GM21515 (cell line): ENCODE results near the gene AOAH.
"Not testable (repeated sequence)": the region's sequence is repeated elsewhere in the genome, so short reads cannot be mapped to it uniquely, and the experiment has no call there.

Experiments used
- ATAC-seq: cut with Tn5 transposase; IDR thresholded peaks from one replicate; pipeline ENCODE4 v1.9.1; 2021; ENCODE audit not compliant: unreplicated experiment

AOAH gene

DNA sequence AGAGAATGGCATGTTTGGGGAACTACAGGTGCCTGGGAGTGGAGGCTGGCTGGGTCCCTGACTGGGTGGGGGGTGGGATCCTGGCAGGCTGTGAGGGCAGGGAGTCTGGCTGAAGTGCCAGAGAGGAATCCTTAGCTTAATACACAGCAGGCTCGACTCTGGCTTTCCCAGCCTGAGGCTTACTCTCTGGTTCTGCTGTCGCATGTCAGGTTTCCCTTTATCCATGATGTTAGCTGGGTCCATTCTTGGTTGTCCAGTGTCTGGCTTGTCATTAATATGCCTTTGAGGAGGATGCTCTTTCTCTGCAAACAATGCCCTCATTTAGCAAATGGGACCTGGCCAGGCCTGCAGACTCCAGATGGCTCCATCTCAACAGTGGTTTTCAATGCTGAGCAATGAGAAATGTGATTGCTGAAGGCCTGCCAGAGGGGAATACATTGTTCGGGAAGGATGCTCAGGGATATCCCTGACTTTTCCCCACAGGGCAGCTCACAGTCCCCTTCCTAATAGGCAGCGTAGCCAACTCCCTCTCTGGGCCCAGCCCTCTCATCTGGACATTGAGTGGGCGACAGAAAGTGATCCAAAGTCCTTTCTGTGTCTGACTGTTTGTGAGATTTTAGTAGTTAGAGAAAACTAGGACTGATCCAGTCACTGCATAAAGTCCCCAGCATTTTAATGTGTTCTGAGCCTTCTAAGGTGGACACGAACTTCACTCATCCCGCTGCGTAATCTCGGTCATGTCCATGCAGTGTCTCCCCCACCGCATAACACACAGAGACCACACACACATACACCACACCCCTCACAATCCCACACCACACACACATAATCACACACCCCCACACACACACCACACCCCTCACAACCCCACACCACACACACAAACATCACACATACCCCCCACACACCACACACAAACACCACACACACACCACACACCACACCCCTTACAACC is 209.7 kb downstream of the AOAH start:
- ATAC-seq = no peak

DNA sequence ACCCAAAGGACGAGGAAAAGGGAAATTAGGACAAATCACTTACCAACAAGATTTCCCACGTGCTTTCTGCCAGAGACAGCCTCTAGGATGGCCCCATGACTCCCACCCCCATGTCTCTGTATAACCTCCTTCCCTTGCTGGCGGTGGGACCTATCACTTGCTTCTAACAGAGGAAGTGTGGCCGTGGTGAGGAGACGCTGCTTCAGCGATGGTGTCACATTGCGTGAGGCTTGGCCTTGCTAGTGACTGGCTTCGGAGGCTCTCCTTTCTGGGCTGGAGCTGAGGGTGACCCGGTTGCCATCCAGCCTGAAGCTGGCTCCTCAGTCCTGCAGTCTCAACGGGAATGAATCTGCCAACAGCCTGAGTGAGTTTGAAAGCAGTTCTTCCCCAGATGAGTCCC is 210.9 kb downstream of the AOAH start:
- ATAC-seq = no peak

GRCh38 chr7:36512616-36513015 is 211.7 kb downstream of the AOAH start:
- ATAC-seq = no peak

DNA sequence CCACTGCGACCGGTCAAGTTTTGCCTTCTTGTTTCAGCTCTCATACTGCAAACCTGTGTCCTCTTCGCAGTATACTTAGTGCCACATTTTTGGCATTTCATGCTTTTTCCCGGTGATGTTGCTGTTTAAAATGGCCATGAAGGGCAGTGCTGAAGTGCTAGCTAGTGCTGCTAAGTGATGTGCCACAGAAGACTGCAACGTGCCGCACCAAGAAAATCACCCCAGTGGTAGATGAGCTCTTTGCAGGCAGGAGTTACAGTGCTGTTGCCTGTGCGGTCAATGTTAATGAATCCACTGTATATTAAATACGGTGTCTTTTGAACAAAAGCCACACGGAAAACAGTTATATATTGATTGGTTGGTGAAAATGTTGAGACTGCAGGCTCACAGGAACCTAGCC is 214.3 kb downstream of the AOAH start:
- no peak for ATAC-seq

DNA sequence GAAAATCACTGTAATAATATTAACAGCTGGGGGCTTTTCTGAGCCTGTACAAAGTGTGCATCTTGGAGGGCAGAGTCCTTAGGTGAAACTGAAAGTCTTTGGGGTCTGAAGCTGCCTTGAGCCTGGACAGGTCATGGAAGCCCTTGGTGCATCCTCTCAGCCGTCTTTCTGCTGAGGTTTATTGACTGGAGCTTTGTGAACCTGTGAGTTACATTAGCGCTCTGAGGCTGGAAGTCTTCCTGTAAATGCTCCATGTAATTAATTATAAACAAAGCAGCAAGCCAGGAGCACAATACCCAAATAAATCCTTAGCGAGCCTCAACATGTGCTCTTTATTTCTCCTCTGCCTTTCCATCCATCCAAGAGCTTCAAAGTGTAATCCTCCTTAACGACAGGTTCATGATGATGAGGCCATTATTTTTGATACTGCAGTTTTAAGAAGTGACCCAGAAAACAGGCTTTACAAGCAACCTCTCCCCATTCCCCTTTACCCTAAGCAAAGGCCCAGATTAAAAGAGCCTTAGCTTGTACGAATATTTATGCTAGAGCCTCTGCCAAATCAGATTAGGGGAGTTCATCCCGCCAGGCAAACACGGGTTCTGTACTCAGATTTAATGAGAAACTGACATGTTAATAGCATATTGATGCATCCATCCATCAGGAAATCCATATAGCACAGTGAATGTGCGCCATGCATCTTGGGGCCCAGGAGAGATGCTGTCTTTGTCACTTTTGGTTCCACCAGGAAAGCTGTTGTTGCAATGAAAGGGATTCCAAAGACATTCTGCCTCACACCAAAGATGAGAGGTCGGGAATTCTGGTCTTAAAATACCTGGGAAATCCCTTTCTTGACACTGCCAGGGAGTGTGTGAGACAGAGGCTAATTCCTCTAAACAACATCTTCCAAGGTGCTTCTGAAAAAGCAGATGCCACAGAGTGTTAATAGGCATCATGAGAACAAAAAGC is 216.5 kb downstream of the AOAH start:
- ATAC-seq = no peak

DNA sequence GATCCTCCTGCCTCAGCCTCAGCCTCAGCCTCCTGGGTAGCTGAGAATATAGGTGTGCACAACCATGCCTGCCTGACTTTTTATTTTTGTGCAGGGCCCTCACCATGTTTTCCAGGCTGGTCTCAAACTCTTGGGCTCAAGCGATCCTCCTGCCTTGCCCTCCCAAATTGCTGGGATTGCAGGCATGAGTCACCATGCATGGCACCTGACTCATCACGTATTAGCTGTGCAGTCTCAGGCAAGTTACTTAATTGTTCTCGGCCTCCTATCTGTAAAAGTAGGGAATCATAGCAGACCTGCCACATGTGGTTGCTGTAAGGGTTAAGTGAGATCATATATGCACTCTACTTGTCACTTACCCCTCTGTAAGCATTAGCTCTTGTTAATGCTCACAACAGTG is 217.5 kb downstream of the AOAH start:
- no peak for ATAC-seq

GRCh38 chr7:36506130-36506798 is 218.0 kb downstream of the AOAH start:
- ATAC-seq = no peak

DNA sequence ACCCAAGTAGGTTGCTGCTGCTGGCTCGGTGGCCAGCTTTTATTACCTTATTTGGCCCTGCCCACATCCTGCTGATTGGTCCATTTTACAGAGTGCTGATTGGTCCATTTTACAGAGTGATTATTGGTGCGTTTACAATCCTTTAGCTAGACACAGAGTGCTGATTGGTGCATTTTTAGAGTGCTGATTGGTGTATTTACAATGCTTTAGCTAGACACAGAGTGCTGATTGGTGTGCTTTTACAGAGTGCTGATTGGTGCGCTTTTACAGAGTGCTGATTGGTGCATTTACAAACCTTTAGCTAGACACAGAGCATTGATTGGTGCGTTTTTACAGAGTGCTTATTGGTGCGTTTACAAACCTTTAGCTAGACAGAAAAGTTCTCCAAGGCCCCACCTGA is 219.7 kb downstream of the AOAH start:
- not testable (repeated sequence) for ATAC-seq

DNA sequence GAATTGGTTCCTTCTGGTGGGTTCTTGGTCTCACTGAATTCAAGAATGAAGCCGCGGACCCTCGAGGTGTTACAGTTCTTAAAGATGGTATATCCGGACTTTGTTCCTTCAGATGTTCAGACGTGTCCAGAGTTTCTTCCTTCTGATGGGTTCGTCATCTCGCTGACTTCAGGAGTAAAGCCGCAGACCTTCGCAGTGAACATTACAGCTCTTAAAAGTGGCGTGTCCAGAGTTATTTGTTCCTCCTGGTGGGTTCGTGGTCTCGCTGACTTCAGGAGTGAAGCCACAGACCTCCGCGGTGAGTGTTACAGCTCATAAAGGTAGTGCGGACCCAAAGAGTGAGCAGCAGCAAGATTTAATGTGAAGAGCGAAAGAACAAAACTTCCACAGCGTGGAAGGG is 220.1 kb downstream of the AOAH start:
- ATAC-seq = not testable (repeated sequence)

DNA sequence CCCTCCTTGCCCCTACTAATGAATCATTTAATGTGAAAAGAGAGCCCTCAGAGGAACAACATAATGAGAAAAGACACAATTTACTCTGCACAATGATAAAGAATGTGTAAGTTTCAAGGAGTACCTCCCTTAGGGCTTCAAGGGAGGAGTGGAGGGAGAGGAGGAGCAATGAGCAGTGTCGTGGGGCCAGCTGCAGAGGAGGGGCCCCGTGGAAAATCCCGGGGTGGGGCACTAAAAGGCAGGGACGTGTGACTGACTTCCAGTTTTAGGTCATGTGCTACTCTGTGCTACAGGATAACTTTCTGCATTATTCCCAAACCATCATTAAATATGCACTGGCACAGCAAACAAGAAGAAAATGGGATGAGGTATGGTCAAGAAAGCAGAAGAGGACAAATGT is 226.5 kb downstream of the AOAH start:
- ATAC-seq = no peak

DNA sequence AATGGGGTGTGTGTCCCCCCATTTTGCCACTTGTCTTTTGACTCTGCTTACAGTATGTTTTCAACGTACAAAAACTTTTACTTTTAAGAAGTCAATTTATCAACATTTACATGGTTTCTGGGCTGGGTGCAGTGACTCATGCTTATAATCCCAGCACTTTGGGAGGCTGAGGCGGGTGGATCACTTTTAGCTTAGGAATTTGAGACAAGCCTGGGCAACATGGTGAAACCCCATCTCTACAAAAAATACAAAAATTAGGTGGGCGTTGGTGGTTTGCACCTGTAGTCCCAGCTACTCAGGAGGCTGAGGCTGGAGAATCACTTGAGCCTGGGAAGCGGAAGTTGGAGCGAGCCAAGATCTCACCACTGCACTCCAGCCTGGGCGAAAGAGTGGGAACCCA is 227.1 kb downstream of the AOAH start:
- not testable (repeated sequence) for ATAC-seq

GRCh38 chr7:36496576-36496975 is 227.7 kb downstream of the AOAH start:
- no peak for ATAC-seq

DNA sequence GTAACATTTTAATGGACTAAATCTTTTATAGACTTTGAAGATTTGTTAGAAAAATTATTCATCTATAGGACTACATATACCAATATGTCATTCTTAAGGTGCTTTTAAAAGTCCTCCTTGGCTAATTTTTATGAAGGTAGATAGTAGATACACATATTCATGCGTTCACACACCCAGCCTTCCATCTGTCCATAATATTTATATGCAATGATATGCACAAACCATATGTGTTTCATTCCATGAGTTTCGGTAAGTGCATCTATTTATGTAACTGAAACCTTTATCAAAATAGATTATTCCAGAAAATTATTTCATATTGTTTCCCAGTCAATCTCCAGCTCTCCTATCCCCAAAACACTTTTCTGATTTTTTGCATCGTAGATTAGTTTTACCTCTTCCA is 233.0 kb downstream of the AOAH start:
- ATAC-seq = no peak

GRCh38 chr7:36490419-36490830 is 233.9 kb downstream of the AOAH start:
- ATAC-seq = no peak

DNA sequence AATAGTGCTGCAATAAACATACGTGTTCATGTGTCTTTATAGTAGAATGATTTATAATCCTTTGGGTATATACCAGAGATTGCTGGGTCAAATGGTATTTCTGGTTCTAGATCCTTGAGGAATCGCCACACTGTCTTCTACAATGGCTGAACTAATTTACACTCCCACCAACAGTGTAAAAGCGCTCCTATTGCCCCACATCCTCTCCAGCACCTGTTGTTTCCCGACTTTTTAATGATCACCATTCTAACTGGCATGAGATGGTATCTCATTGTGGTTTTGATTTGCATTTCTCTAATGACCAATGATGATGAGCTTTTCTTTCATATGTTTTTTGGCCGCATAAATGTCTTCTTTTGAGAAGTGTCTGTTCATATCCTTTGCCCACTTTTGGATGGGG is 235.6 kb downstream of the AOAH start:
- not testable (repeated sequence) for ATAC-seq

DNA sequence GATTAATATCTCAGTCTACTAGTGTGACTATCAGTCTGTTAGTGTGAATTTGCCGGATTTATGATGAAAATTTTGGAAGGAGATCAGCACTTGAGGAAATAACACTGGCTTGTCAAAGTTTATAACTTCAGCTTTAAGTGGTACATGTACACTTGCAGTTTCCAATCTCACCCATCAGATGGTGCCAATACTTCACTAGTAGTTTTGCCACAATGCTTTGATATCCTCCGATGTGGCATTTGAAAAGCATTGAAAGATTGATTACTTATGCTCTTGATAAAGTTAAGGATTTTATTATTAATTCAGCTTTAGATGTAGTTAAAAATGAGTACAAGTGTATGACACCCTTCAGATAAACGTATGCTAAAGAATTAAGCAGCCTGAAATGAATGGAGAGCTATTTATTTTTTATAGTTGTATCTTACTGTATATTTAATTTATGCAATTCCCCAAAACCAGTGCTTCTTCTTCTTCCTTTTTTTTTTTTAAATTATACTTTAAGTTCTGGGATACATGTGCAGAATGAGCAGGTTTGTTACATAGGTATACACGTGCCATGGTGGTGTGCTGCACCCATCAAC is 236.4 kb downstream of the AOAH start:
- no peak for ATAC-seq

DNA sequence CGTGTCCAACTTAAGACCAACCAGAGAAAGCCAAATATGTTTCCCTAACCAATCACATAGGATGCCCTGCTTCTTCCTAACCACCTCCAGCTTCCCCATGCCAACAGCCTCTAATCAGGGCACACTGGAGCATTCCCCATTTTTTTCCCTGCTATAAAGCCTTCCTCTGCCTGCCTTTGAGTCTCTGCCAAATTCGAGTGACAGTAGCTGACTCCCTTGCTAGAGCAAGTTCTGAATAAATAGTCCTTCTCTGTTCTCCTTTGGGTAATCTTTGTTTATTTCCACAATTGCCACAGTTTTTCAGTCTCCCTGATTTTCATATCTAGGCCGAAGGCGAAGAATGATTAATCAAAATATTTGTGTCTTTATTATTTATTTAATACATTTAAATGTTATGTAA is 238.0 kb downstream of the AOAH start:
- no peak for ATAC-seq

- no peak for ATAC-seq
These were observed 240.0 kb downstream of the AOAH start for GRCh38 chr7:36484265-36484664.

DNA sequence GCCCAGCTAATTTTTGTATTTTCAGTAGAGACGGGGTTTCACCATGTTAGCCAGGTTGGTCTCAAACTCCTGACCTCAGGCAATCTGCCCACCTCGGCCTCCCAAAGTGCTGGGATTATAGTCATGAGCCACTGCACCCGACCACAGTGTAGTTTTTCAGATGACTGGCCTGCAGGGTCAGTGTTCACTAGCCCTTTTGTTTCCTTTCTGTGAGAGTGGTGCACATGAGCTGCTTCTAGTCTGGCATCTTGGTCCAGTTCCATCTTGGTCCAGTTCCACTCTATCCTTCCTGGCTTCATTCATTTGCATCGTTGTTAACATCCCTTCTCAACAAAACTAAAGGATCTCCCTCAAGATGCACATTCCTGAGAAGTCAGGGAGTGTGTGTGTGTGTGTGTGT is 240.4 kb downstream of the AOAH start:
- not testable (repeated sequence) for ATAC-seq

GRCh38 chr7:36478745-36479144 is 245.5 kb downstream of the AOAH start:
- no peak for ATAC-seq

DNA sequence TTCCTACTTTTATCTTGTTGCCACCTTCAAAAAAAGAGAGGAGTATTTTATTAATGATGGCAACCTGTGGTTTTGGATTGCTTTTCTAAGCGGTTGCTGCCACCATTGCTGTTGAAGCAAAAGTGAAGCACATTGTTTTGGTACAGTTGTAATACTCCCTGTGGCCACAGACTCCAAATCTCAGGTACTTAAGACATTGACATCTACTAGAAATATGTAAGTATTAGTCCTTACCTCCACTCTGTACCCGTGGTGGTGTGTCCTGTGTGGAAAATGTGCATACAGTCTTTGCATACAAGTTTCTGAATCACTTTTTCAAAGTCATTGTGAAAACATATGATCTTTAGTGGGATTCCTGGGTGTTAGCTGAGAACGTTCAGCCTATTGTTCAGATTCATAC is 248.9 kb downstream of the AOAH start:
- ATAC-seq = no peak
